ENCODE results near the gene NANOS1. TPM values are rescaled to one million over a fixed set of nuclear protein-coding genes. Genes with fewer than 3 reads are reported as not detected.

Gene NANOS1
- total RNA-seq (2022; extraction: Qiagen RNA extraction; ENCODE audit: low read depth): 2.0 to 2.6 TPM (median 2.3 TPM) in 5 replicates

GRCh38 chr10:119029613-119030420 lies at the start of gene NANOS1:
Gene NANOS1 (plus strand): TSS chr10:119029714. CDS start chr10:119029802, 88 bp downstream.

DNA sequence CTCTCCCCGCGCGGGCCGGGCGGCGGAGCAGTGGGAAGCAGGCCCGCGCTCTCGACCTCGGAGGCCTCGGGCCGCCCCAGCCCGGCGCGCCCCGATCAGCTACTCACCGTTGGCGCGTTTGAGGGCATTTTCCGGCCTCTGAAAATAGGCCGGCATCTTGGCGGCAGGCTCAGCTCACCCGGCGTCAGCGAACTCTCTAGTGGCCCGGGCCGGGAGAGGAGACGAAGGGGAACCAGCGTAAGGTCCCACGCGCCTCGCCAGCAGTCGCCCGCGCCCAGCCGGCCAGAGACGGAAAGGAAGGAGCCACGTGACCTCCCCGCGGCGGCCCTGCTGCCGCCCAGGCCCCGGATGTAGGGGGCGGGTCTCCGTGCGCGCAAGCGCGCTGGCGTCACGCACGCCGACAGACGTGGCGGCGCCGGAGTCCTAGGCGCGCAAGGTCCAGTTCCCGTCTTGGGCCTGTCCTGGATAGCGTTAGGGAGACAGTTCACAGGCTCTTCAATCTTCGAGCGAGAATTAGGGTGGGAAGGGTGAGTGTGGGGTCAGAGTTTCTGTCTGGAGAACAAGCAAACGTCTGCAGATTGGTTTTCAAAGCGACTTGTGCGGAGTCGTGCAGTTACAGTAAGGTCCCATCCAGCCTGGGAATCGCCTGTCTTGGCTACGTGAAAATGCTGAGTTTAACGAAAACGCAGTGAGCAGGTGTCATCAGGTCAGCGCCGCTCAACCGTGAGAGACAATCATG lies 51.2 kb downstream of the NANOS1 start, which contains the start of gene EIF3A:
Gene EIF3A, minus strand, starts transcription at position 297 of the 739 bp plus-strand sequence. Its CDS starts 141 bp downstream, at position 156.

Other genes starting within 250 kb of the NANOS1 start
- 124 to 180 TPM (median 140 TPM) in 5 replicates for gene EIF3A, start 51.1 kb downstream of the NANOS1 start, total RNA-seq (2022; extraction: Qiagen RNA extraction; ENCODE audit: low read depth)
- gene DENND10, start 74.4 kb downstream of the NANOS1 start, total RNA-seq (2022; extraction: Qiagen RNA extraction; ENCODE audit: low read depth): 46.9 to 67.2 TPM (median 55.9 TPM) in 5 replicates
- 48.7 to 55.7 TPM (median 52.4 TPM) in 5 replicates for gene SFXN4, start 136.0 kb downstream of the NANOS1 start, total RNA-seq (2022; extraction: Qiagen RNA extraction; ENCODE audit: low read depth)
- gene PRDX3, start 149.1 kb downstream of the NANOS1 start, total RNA-seq (2022; extraction: Qiagen RNA extraction; ENCODE audit: low read depth): 276 to 336 TPM (median 325 TPM) in 5 replicates
- 11.8 to 14.4 TPM (median 13.6 TPM) in 5 replicates for gene GRK5, start 177.9 kb downstream of the NANOS1 start, total RNA-seq (2022; extraction: Qiagen RNA extraction; ENCODE audit: low read depth)

Measured in A549 treated with CpdA at 1 μM for 4 hours (cell line).